ENCODE data around the gene COL6A1. TPM values are rescaled to one million over a fixed set of nuclear protein-coding genes. Genes with fewer than 3 reads are reported as not detected.
"Not testable (repeated sequence)": the region's sequence is repeated elsewhere in the genome, so short reads cannot be mapped to it uniquely, and the experiment has no call there.

Gene COL6A1
- polyA plus RNA-seq, 1 donor = 470 TPM

DNA sequence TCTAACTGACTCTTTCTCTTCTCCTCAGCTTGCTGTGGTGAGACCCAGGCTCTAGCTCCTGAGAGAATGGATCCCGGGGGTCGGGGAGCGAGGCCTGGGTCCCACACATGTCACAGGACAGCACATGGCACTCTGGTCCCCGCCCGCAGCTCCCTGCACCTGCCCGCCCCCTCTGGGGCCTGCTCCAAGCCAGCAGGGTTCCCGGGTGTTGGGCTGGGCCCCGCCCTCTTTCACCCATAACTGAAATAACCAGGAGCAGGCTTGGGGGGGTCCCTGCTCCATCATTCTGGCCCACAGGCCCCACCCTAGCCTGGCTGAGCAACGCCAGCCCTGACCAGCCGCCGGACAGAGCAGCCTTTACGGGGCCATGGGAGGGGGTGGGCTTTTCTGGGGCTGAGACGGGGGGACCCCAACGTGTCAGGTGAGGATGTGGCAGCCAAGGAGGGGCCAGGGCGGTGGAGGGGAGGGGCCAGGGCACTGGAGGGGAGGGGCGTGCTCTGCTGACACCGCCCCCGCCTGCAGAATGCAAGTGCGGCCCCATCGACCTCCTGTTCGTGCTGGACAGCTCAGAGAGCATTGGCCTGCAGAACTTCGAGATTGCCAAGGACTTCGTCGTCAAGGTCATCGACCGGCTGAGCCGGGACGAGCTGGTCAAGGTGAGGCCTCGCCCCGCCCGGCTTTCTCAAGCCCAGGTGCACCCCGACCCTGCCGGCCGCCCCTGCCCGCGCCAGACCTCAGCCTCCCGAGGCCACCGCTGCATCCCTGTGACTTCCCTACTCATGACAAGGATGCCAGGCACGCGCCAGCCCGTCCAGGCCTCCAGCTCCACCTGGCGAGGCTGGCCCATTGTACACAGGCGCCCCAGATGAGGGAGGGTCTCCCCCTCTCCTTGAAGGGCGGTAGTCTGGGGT lies 19.4 kb downstream of the COL6A1 start:
- WGBS (ENCODE audit: insufficient coverage, low lambda C conversion rate) = no CpG with 5 or more reads among the region's 44 CpGs
- Histone ChIP-seq H3K4me3 (ENCODE audit: low read length) (no peak overlapping the region), H3K27ac (ENCODE audit: low read length) (no peak overlapping the region), H3K4me1 (ENCODE audit: control insufficient read depth, insufficient read depth, low read length) (no peaks in the 10 kb centered on the region), H3K36me3 (ENCODE audit: control insufficient read depth, insufficient read depth, low read length) (peaks cover 61% of the 10 kb centered on the region), H3K9me3 (ENCODE audit: control insufficient read depth, low read depth, low read length) (peaks cover 35% of the 10 kb centered on the region), H3K27me3 (ENCODE audit: control insufficient read depth, insufficient read depth, low read length) (no peaks in the 10 kb centered on the region)
- DNase-seq = no peak

GRCh38 chr21:46001821-46002681 lies 20.5 kb downstream of the COL6A1 start:
- no peak overlapping the region for H3K4me3 ChIP-seq (ENCODE audit: low read length)
- no peak for DNase-seq
- no CpG with 5 or more reads among the region's 51 CpGs for WGBS (ENCODE audit: insufficient coverage, low lambda C conversion rate)
- H3K4me1 ChIP-seq (ENCODE audit: control insufficient read depth, insufficient read depth, low read length) = no peaks in the 10 kb centered on the region
- H3K9me3 ChIP-seq (ENCODE audit: control insufficient read depth, low read depth, low read length) = peaks cover 43% of the 10 kb centered on the region
- peaks cover 50% of the 10 kb centered on the region for H3K36me3 ChIP-seq (ENCODE audit: control insufficient read depth, insufficient read depth, low read length)
- no peak overlapping the region for H3K27ac ChIP-seq (ENCODE audit: low read length)
- H3K27me3 ChIP-seq (ENCODE audit: control insufficient read depth, insufficient read depth, low read length) = no peaks in the 10 kb centered on the region

GRCh38 chr21:46002841-46003574 lies 21.4 kb downstream of the COL6A1 start:
- Histone ChIP-seq H3K27me3 (ENCODE audit: control insufficient read depth, insufficient read depth, low read length) (no peaks in the 10 kb centered on the region), H3K27ac (ENCODE audit: low read length) (no peak overlapping the region), H3K4me3 (ENCODE audit: low read length) (no peak overlapping the region), H3K9me3 (ENCODE audit: control insufficient read depth, low read depth, low read length) (peaks cover 46% of the 10 kb centered on the region), H3K4me1 (ENCODE audit: control insufficient read depth, insufficient read depth, low read length) (no peaks in the 10 kb centered on the region), H3K36me3 (ENCODE audit: control insufficient read depth, insufficient read depth, low read length) (peaks cover 43% of the 10 kb centered on the region)
- no CpG with 5 or more reads among the region's 54 CpGs for WGBS (ENCODE audit: insufficient coverage, low lambda C conversion rate)
- no peak for DNase-seq

DNA sequence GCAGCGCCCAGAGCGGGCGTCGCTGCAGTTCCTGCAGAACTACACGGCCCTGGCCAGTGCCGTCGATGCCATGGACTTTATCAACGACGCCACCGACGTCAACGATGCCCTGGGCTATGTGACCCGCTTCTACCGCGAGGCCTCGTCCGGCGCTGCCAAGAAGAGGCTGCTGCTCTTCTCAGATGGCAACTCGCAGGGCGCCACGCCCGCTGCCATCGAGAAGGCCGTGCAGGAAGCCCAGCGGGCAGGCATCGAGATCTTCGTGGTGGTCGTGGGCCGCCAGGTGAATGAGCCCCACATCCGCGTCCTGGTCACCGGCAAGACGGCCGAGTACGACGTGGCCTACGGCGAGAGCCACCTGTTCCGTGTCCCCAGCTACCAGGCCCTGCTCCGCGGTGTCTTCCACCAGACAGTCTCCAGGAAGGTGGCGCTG lies 22.0 kb downstream of the COL6A1 start:
- Histone ChIP-seq H3K36me3 (ENCODE audit: control insufficient read depth, insufficient read depth, low read length) (peaks cover 37% of the 10 kb centered on the region), H3K4me3 (ENCODE audit: low read length) (no peak overlapping the region), H3K9me3 (ENCODE audit: control insufficient read depth, low read depth, low read length) (peaks cover 46% of the 10 kb centered on the region), H3K27me3 (ENCODE audit: control insufficient read depth, insufficient read depth, low read length) (no peaks in the 10 kb centered on the region), H3K4me1 (ENCODE audit: control insufficient read depth, insufficient read depth, low read length) (no peaks in the 10 kb centered on the region), H3K27ac (ENCODE audit: low read length) (no peak overlapping the region)
- no CpG with 5 or more reads among the region's 42 CpGs for WGBS (ENCODE audit: insufficient coverage, low lambda C conversion rate)
- no peak for DNase-seq

GRCh38 chr21:46004168-46004861 lies 22.7 kb downstream of the COL6A1 start:
- Histone ChIP-seq H3K9me3 (ENCODE audit: control insufficient read depth, low read depth, low read length) (peaks cover 42% of the 10 kb centered on the region), H3K27ac (ENCODE audit: low read length) (no peak overlapping the region), H3K4me1 (ENCODE audit: control insufficient read depth, insufficient read depth, low read length) (no peaks in the 10 kb centered on the region), H3K36me3 (ENCODE audit: control insufficient read depth, insufficient read depth, low read length) (peaks cover 30% of the 10 kb centered on the region), H3K27me3 (ENCODE audit: control insufficient read depth, insufficient read depth, low read length) (no peaks in the 10 kb centered on the region), H3K4me3 (ENCODE audit: low read length) (no peak overlapping the region)
- no peak for DNase-seq
- no CpG with 5 or more reads among the region's 24 CpGs for WGBS (ENCODE audit: insufficient coverage, low lambda C conversion rate)

DNA sequence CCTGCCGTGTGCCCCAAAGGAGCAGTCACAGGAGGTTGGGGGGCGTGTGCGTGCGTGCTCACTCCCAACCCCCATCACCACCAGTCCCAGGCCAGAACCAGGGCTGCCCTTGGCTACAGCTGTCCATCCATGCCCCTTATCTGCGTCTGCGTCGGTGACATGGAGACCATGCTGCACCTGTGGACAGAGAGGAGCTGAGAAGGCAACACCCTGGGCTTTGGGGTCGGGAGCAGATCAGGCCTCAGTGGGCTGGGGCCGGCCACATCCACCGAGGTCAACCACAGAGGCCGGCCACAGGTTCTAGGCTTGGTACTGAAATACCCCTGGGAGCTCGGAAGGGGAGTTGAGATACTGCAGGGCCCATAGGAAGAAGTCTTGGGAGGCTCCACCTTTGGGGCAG lies 23.5 kb downstream of the COL6A1 start:
- no CpG with 5 or more reads among the region's 12 CpGs for WGBS (ENCODE audit: insufficient coverage, low lambda C conversion rate)
- H3K27me3 ChIP-seq (ENCODE audit: control insufficient read depth, insufficient read depth, low read length) = no peaks in the 10 kb centered on the region
- no peak for DNase-seq
- H3K9me3 ChIP-seq (ENCODE audit: control insufficient read depth, low read depth, low read length) = peaks cover 42% of the 10 kb centered on the region
- H3K4me1 ChIP-seq (ENCODE audit: control insufficient read depth, insufficient read depth, low read length) = no peaks in the 10 kb centered on the region
- peaks cover 25% of the 10 kb centered on the region for H3K36me3 ChIP-seq (ENCODE audit: control insufficient read depth, insufficient read depth, low read length)
- no peak overlapping the region for H3K4me3 ChIP-seq (ENCODE audit: low read length)
- H3K27ac ChIP-seq (ENCODE audit: low read length) = no peak overlapping the region

DNA sequence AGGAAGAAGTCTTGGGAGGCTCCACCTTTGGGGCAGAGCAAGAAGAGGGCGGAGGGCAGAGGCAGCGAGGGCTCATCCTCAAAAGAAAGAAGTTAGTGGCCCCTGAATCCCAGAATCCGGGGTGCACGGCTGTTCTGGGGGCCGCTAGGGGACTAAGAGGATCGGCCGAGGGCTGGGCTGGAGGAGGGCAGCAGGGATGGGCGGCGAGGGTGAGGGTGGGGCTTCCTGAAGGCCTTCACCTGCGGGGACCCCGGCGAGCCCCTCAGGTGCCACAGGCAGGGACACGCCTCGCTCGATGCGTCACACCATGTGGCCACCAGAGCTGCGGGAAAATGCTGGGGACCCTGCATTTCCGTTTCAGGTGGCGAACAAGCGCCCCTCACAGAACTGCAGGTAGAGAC lies 23.9 kb downstream of the COL6A1 start:
- H3K4me1 ChIP-seq (ENCODE audit: control insufficient read depth, insufficient read depth, low read length) = no peaks in the 10 kb centered on the region
- H3K4me3 ChIP-seq (ENCODE audit: low read length) = no peak overlapping the region
- DNase-seq = no peak
- no peak overlapping the region for H3K27ac ChIP-seq (ENCODE audit: low read length)
- peaks cover 42% of the 10 kb centered on the region for H3K9me3 ChIP-seq (ENCODE audit: control insufficient read depth, low read depth, low read length)
- peaks cover 23% of the 10 kb centered on the region for H3K36me3 ChIP-seq (ENCODE audit: control insufficient read depth, insufficient read depth, low read length)
- no peaks in the 10 kb centered on the region for H3K27me3 ChIP-seq (ENCODE audit: control insufficient read depth, insufficient read depth, low read length)
- WGBS (ENCODE audit: insufficient coverage, low lambda C conversion rate) = no CpG with 5 or more reads among the region's 20 CpGs

DNA sequence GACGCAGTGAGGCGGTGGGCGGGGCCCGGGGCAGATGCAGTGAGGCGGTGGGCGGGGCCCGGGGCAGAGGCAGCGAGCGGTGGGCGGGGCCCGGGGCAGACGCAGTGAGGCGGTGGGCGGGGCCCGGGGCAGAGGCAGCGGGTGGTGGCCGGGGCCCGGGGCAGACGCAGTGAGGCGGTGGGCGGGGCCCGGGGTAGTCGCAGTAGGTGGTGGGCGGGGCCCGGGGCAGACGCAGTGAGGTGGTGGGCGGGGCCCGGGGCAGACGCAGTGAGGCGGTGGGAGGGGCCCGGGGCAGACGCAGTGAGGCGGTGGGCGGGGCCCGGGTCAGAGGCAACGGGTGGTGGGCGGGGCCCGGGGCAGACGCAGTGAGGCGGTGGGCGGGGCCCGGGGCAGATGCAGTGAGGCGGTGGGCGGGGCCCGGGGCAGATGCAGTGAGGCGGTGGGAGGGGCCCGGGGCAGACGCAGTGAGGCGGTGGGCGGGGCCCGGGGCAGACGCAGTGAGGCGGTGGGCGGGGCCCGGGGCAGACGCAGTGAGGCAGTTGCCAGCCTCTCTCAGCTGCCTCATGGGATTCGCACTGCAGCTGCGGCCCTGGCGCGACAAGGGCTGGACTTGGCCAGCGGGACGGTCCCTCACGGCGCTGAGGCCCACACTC lies 24.4 kb downstream of the COL6A1 start:
- DNase-seq; H3K4me3 ChIP-seq (ENCODE audit: low read length); H3K27me3 ChIP-seq (ENCODE audit: control insufficient read depth, insufficient read depth, low read length); H3K27ac ChIP-seq (ENCODE audit: low read length); H3K4me1 ChIP-seq (ENCODE audit: control insufficient read depth, insufficient read depth, low read length): not testable (repeated sequence)
- no CpG with 5 or more reads among the region's 64 CpGs for WGBS (ENCODE audit: insufficient coverage, low lambda C conversion rate)
- Histone ChIP-seq H3K9me3 (ENCODE audit: control insufficient read depth, low read depth, low read length) (peaks cover 38% of the 10 kb centered on the region), H3K36me3 (ENCODE audit: control insufficient read depth, insufficient read depth, low read length) (peaks cover 23% of the 10 kb centered on the region)

- H3K4me3 ChIP-seq (ENCODE audit: low read length) = no peak overlapping the region
- no peaks in the 10 kb centered on the region for H3K4me1 ChIP-seq (ENCODE audit: control insufficient read depth, insufficient read depth, low read length)
- peaks cover 16% of the 10 kb centered on the region for H3K36me3 ChIP-seq (ENCODE audit: control insufficient read depth, insufficient read depth, low read length)
- H3K27ac ChIP-seq (ENCODE audit: low read length) = no peak overlapping the region
- DNase-seq = no peak
- peaks cover 30% of the 10 kb centered on the region for H3K9me3 ChIP-seq (ENCODE audit: control insufficient read depth, low read depth, low read length)
- WGBS (ENCODE audit: insufficient coverage, low lambda C conversion rate) = no CpG with 5 or more reads among the region's 40 CpGs
- no peaks in the 10 kb centered on the region for H3K27me3 ChIP-seq (ENCODE audit: control insufficient read depth, insufficient read depth, low read length)
Observed at GRCh38 chr21:46006547-46007491, 25.2 kb downstream of the COL6A1 start.

Measured in large intestine (tissue), 3 donors.